Breast epithelium (tissue), 3 donors: Measurements from ENCODE around the gene ZNF438.

ENCODE experiments used
- POLR2A ChIP-seq: fragments of 450-650 bp; IDR thresholded peaks from one replicate; pipeline ENCODE4 v1.6.1; 2016; ENCODE audit warnings: antibody characterized with exemption, mild to moderate bottlenecking, moderate library complexity
- TF ChIP-seq, protein P1 (sequence below), 3 donors: fragments of 450-650 bp; IDR thresholded peaks; one replicate each; pipeline ENCODE4 v1.5.1; 2016 to 2017; ENCODE audit warnings: antibody characterized with exemption in 3 of 3, mild to moderate bottlenecking in 3 of 3, moderate library complexity in 3 of 3

DNA sequence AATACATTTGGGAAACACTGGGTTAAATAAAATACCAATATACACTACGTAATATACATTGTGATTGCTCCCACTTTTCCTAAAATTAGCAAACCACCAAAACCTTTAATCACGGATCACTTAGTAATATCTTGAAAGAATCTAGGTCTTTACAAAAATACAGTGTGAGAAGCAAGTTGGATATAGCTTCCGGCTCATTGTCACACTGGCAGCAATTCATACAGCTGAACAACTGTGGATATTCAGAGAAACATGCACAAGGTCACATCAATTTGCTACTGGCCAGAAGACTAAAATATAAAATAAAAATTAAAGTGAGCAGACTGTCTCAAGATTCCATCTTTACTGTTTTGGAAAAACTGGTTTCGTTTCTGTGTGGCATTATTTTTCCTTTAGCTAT, 69.1 kb downstream of the ZNF438 start:
- TF ChIP-seq, protein P1, sequence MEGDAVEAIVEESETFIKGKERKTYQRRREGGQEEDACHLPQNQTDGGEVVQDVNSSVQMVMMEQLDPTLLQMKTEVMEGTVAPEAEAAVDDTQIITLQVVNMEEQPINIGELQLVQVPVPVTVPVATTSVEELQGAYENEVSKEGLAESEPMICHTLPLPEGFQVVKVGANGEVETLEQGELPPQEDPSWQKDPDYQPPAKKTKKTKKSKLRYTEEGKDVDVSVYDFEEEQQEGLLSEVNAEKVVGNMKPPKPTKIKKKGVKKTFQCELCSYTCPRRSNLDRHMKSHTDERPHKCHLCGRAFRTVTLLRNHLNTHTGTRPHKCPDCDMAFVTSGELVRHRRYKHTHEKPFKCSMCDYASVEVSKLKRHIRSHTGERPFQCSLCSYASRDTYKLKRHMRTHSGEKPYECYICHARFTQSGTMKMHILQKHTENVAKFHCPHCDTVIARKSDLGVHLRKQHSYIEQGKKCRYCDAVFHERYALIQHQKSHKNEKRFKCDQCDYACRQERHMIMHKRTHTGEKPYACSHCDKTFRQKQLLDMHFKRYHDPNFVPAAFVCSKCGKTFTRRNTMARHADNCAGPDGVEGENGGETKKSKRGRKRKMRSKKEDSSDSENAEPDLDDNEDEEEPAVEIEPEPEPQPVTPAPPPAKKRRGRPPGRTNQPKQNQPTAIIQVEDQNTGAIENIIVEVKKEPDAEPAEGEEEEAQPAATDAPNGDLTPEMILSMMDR (IDR thresholded peaks at IDR 0.05) = no peak
- TF ChIP-seq POLR2A = no peak
